ENCODE results near the gene TMEM132D. TPM values are rescaled to one million over a fixed set of nuclear protein-coding genes. Genes with fewer than 3 reads are reported as not detected.
A peak's percentile ranks its signal among the peaks of the same experiment; 100 is the strongest.

TMEM132D gene
- total RNA-seq, 1 donor from 2014 or later, result not detected

DNA sequence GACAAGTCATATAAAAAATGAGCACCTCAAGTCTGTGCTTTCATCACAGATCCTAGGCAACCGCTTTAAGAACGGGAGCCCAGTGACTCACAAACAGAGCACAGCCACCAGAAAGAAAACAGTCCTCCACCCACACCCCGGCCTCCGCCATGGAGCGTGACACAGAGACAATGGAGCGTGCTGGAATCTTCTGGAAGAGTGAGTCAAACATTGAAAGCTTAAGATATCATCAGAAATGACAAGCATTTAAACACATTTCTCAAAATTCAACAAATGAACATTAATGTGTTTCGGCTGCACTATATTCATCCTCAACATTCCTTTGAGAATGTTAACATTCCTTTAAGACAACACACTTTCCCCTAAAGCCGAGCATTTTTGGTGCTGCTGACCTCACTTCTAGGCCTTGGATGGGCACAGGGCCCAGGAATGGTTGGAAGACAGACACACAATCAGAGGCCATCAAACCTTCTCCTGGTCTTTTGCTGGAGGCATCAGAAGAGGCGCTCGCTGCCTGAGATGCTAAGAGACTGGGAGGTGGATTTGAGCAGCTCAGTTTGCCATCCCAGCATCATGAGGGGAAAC, 23.6 kb upstream of the TMEM132D start:
- H2AFZ ChIP-seq (ENCODE audit: low read depth, low read length), result no peak overlapping the region
- no peaks in the 10 kb centered on the region for H4K20me1 ChIP-seq (ENCODE audit: insufficient read depth, low read length)
- H3K4me1 ChIP-seq (ENCODE audit: insufficient read depth, low read length), result no peaks in the 10 kb centered on the region
- no peaks in the 10 kb centered on the region for H3K9me3 ChIP-seq (ENCODE audit: insufficient read depth, low read depth, low read length)
- H3K4me2 ChIP-seq (ENCODE audit: low read length), result no peak overlapping the region
- no peaks in the 10 kb centered on the region for H3K4me1 Mint-ChIP-seq (ENCODE audit: low read depth, unreplicated experiment)
- H3K27me3 ChIP-seq (ENCODE audit: insufficient read depth, low read length), result no peaks in the 10 kb centered on the region
- no peaks in the 10 kb centered on the region for H3K27me3 Mint-ChIP-seq (ENCODE audit: low read depth, unreplicated experiment)
- peaks cover 23% of the 10 kb centered on the region for H3K9me3 Mint-ChIP-seq (ENCODE audit: unreplicated experiment)
- no peak overlapping the region for H3K4me3 Mint-ChIP-seq (ENCODE audit: unreplicated experiment)
- no peaks in the 10 kb centered on the region for H3K36me3 ChIP-seq (ENCODE audit: insufficient read depth, low read length)
- no peaks in the 10 kb centered on the region for H3K36me3 Mint-ChIP-seq (ENCODE audit: low read depth, unreplicated experiment)
- TF ChIP-seq, protein P1, sequence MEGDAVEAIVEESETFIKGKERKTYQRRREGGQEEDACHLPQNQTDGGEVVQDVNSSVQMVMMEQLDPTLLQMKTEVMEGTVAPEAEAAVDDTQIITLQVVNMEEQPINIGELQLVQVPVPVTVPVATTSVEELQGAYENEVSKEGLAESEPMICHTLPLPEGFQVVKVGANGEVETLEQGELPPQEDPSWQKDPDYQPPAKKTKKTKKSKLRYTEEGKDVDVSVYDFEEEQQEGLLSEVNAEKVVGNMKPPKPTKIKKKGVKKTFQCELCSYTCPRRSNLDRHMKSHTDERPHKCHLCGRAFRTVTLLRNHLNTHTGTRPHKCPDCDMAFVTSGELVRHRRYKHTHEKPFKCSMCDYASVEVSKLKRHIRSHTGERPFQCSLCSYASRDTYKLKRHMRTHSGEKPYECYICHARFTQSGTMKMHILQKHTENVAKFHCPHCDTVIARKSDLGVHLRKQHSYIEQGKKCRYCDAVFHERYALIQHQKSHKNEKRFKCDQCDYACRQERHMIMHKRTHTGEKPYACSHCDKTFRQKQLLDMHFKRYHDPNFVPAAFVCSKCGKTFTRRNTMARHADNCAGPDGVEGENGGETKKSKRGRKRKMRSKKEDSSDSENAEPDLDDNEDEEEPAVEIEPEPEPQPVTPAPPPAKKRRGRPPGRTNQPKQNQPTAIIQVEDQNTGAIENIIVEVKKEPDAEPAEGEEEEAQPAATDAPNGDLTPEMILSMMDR (IDR thresholded peaks at IDR 0.05; ENCODE audit: insufficient read depth, low read depth, low read length), result no peak
- TF ChIP-seq EZH2 (IDR thresholded peaks at IDR 0.05; ENCODE audit: insufficient read depth, low read length), result no peak
- no peaks in the 10 kb centered on the region for H3K79me2 ChIP-seq (ENCODE audit: insufficient read depth, low read length)
- no peak overlapping the region for H3K4me3 ChIP-seq (ENCODE audit: insufficient read depth, low read depth, low read length)
- DNase-seq (ENCODE audit: low read depth), result peak; percentile 70
- peak overlapping the region; percentile 13 for H3K27ac ChIP-seq (ENCODE audit: low read depth, low read length)
- no peak for FAIRE-seq
- H3K9ac ChIP-seq (ENCODE audit: low read length), result no peak overlapping the region
- no peak overlapping the region for H3K27ac Mint-ChIP-seq (ENCODE audit: unreplicated experiment)

- Mint-ChIP-seq H3K4me1 (ENCODE audit: low read depth, unreplicated experiment) (no peaks in the 10 kb centered on the region), H3K9me3 (ENCODE audit: unreplicated experiment) (peaks cover 26% of the 10 kb centered on the region), H3K36me3 (ENCODE audit: low read depth, unreplicated experiment) (no peaks in the 10 kb centered on the region), H3K4me3 (ENCODE audit: unreplicated experiment) (no peak overlapping the region), H3K27me3 (ENCODE audit: low read depth, unreplicated experiment) (no peaks in the 10 kb centered on the region), H3K27ac (ENCODE audit: unreplicated experiment) (no peak overlapping the region)
- H3K4me3 ChIP-seq (ENCODE audit: insufficient read depth, low read depth, low read length), result no peak overlapping the region
- H3K9ac ChIP-seq (ENCODE audit: low read length), result no peak overlapping the region
- FAIRE-seq, result no peak
- peaks cover 12% of the 10 kb centered on the region for H3K27me3 ChIP-seq (ENCODE audit: insufficient read depth, low read length)
- H3K79me2 ChIP-seq (ENCODE audit: insufficient read depth, low read length), result no peaks in the 10 kb centered on the region
- no peaks in the 10 kb centered on the region for H3K4me1 ChIP-seq (ENCODE audit: insufficient read depth, low read length)
- H3K36me3 ChIP-seq (ENCODE audit: insufficient read depth, low read length), result no peaks in the 10 kb centered on the region
- peak overlapping the region; percentile 11 for H3K4me2 ChIP-seq (ENCODE audit: low read length)
- peak; percentile 23 for DNase-seq (ENCODE audit: low read depth)
- TF ChIP-seq, protein P1 (IDR thresholded peaks at IDR 0.05; ENCODE audit: insufficient read depth, low read depth, low read length), result peak; percentile 90
- no peak for TF ChIP-seq EZH2 (IDR thresholded peaks at IDR 0.05; ENCODE audit: insufficient read depth, low read length)
- no peaks in the 10 kb centered on the region for H4K20me1 ChIP-seq (ENCODE audit: insufficient read depth, low read length)
- no peak overlapping the region for H2AFZ ChIP-seq (ENCODE audit: low read depth, low read length)
- H3K27ac ChIP-seq (ENCODE audit: low read depth, low read length), result no peak overlapping the region
- H3K9me3 ChIP-seq (ENCODE audit: insufficient read depth, low read depth, low read length), result no peaks in the 10 kb centered on the region
Measured at GRCh38 chr12:129911428-129912049, 7.7 kb upstream of the TMEM132D start.

All from astrocyte (in vitro differentiated cells and primary cell).